Measurements from ENCODE around the gene OTOGL.

The OTOGL gene

GRCh38 chr12:80268924-80269749 lies 169.8 kb downstream of the OTOGL start:
- TF ChIP-seq CTCF (conservative IDR thresholded peaks at IDR 0.05; ENCODE audit: low read depth, low read length), result no peak
- peak; percentile 79 for DNase-seq (ENCODE audit: low read depth)

GRCh38 chr12:80269803-80270552 lies 170.6 kb downstream of the OTOGL start:
- peak; percentile 65 for TF ChIP-seq CTCF (conservative IDR thresholded peaks at IDR 0.05; ENCODE audit: low read depth, low read length)
- no peak overlapping the region for H3K4me3 ChIP-seq (ENCODE audit: low read depth, low read length)
- DNase-seq (ENCODE audit: low read depth), result peak; percentile 72

More at GRCh38 chr12:80268924-80269749, 169.8 kb downstream of the OTOGL start:
- H3K4me3 ChIP-seq (ENCODE audit: low read depth, low read length), result no peak overlapping the region

DNA sequence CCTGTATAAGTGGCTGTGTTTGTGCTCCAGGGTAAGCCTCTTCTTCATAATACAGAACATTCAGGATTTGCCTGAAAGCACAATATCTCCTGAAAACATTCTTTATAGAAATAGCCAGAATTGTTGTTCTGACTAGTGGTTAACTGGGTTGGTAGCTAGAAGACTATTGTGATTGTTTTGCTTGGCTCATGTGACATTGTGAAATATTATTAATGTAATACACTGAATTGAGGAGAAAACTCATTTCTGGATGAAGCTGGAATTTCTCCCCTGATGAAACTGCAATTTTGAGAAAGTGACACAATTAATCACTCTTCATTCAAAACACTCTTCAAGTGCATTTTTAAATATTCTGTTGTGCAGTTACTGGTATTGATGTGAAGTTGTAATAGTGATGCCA lies 172.4 kb downstream of the OTOGL start:
- H3K4me3 ChIP-seq (ENCODE audit: low read depth, low read length), result no peak overlapping the region
- TF ChIP-seq CTCF (conservative IDR thresholded peaks at IDR 0.05; ENCODE audit: low read depth, low read length), result no peak
- peak; percentile 12 for DNase-seq (ENCODE audit: low read depth)

DNA sequence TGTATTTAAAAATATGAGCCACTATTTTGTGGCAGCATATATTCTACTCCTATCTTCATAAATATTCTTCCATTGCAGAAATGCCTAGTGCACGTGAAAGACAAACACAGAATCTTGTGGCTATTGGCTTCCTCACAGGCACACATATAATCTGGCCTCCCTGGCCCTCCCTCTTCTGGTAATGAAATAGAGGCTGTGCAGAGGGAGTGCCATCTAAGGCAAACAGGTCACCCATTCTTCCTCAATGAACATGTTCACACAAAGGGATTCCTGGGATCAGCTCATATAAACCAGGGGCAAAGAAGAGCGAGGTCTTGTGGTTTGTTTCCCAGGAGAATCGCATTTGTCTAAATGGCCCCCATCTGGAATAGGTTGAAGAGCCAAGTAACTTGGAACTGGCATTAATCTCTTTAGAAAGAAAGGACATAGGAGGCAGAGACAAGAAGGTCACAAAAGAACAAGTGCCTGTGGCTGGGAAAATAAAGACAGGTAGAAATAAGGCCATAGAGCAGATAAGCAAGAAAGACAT lies 173.1 kb downstream of the OTOGL start:
- H3K4me3 ChIP-seq (ENCODE audit: low read depth, low read length), result no peak overlapping the region
- TF ChIP-seq CTCF (conservative IDR thresholded peaks at IDR 0.05; ENCODE audit: low read depth, low read length), result no peak
- DNase-seq (ENCODE audit: low read depth), result no peak

- no peak for TF ChIP-seq CTCF (conservative IDR thresholded peaks at IDR 0.05; ENCODE audit: low read depth, low read length)
Observed at GRCh38 chr12:80273144-80273543, 173.8 kb downstream of the OTOGL start.

GRCh38 chr12:80277732-80278131 lies 178.4 kb downstream of the OTOGL start:
- no peak for TF ChIP-seq CTCF (conservative IDR thresholded peaks at IDR 0.05; ENCODE audit: low read depth, low read length)
- DNase-seq (ENCODE audit: low read depth), result no peak
- no peak overlapping the region for H3K4me3 ChIP-seq (ENCODE audit: low read depth, low read length)

More at GRCh38 chr12:80273144-80273543, 173.8 kb downstream of the OTOGL start:
- H3K4me3 ChIP-seq (ENCODE audit: low read depth, low read length), result no peak overlapping the region
- no peak for DNase-seq (ENCODE audit: low read depth)
